NCI-H2196 (cell line): Measurements from ENCODE around the gene SCG2.

Experiments used
- DNase-seq: peaks from one replicate; lab custom pipeline; 2025; ENCODE audit not compliant: unreplicated experiment; lab: John Stamatoyannopoulos, UW

SCG2 gene

GRCh38 chr2:223578846-223579245 is 23.3 kb downstream of the SCG2 start:
- no peak for DNase-seq

DNA sequence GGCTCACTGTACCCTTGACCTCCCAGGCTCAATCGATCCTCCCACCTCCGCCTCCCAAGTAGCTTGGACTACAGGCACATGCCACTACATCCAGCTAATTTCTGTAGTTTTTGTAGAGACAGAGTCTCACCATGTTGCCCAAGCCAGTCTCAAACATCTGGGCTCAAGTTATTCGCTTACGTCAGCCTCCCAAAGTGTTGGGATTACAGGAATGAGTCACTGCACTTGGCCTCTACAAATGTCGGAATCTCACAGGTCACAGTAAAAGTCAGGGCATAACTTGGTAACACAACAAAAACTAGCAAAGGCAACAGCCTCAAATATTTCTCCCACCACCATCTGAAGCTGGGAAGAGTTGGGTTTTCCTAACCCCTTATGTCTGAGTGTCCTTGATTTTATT is 25.3 kb downstream of the SCG2 start:
- DNase-seq, result no peak

GRCh38 chr2:223570784-223571183 is 31.4 kb downstream of the SCG2 start:
- no peak for DNase-seq

DNA sequence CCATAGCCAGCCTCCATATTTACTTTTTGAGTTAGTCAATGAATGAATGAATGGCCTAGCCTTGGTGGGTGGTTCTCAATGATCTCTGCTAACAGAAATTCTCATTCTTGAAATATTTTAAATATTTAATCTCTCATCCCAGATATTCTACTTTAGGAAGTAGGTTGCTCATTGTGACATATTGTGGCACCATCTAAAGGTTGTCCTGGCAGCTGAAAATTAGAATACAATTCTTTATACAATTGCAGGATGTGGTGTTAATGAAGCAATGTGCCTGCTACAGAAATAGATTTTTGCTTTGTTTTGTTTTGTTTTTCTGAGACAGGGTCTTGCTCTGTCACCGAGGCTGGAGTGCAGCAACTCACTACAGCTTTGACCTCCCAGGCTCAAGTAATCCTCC is 35.8 kb downstream of the SCG2 start:
- DNase-seq, result no peak

DNA sequence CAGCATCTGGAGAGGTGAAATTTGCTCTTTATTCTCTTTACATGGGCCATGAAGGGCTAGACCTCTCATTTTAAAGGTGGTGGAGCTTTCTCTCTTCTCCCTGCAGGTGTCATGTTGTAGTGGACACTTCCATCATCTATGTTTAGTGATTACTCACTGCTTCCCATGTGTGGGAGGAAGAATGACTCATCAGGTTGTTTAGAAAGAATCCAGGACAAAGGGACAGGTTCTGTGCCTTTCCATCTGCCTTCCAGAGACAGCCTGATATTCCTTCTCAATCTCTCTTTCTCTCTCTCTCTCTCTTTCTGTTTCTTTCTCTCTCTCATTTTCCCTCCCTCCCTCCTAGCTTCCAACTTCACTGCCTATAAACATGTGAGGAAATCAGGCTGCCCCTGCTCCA is 38.7 kb downstream of the SCG2 start:
- peak; percentile 66 for DNase-seq

GRCh38 chr2:223562078-223562477 is 40.1 kb downstream of the SCG2 start:
- no peak for DNase-seq

- DNase-seq, result no peak
Measured at GRCh38 chr2:223560749-223561435, 41.3 kb downstream of the SCG2 start.

GRCh38 chr2:223558970-223559369 is 43.2 kb downstream of the SCG2 start:
- no peak for DNase-seq

DNA sequence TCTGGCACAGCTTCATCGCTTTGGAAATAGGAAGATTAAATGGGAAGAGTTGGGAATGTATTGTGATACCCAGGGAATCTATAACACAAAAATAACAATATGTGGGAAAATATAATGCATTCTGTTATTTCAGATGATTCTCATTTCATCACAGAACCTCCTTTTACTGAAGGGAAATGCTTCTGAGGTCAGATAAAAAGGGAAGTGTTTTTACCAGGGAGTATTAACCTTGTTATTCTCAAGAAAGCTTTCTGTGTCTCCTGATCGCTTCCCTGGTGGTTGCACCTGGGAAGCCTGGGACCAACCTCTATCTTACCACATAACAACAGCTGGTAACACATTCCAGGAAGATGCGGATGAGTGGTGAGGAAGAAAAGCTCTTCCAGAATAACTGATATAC is 47.2 kb downstream of the SCG2 start:
- no peak for DNase-seq

DNA sequence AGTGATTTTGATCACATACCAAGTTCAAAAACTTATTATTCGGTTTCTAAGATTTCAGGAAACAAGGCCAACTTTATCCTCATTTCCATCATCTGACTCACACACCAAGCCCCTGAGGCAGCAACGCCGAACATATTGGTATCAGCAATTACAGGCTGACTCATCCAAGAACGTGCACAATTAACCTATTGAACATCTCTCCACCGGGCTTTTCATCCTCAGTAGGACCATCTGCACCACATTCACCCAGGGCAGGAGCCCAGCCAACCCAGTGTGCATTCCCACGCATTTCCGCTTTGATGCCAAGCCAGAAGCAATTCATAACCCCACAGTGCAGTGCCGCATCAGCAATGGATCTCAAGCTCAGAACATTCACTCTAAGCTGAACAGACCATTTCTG is 52.9 kb downstream of the SCG2 start:
- no peak for DNase-seq

GRCh38 chr2:223548194-223548593 is 54.0 kb downstream of the SCG2 start:
- DNase-seq, result no peak
